Stomach (tissue), 9 donors: ENCODE measurements around the gene VIPR2. TPM values are rescaled to one million over a fixed set of nuclear protein-coding genes. Genes with fewer than 3 reads are reported as not detected.

Experiments used
- DNase-seq, 2 donors: peaks; one replicate each; pipeline versions ENCODE4 v3.0.0 to v3.0.0-alpha.2; 2013 to 2019
- H3K27ac ChIP-seq, 5 donors: fragments of 200-600 bp in 4 of 5; sonication (generic) in 4 of 5; one replicate each; pipeline ENCODE4 v1.5.1; 2013 to 2019; ENCODE audit warnings: mild to moderate bottlenecking in 1 of 5, moderate library complexity in 1 of 5
- H3K27me3 ChIP-seq, 3 donors: fragments of 200-600 bp; sonication (generic); one replicate each; pipeline ENCODE4 v1.5.1; 2017 to 2019; ENCODE audit warnings: mixed run types in 1 of 3
- H3K36me3 ChIP-seq, 4 donors: fragments of 200-600 bp; sonication (generic); 1 replicate in 3 of 4; 2 replicates in 1 of 4; pipeline ENCODE4 v1.5.1; 2016 to 2019
- H3K4me1 ChIP-seq, 4 donors: fragments of 200-600 bp; sonication (generic); one replicate each; pipeline ENCODE4 v1.5.1; 2016 to 2019
- H3K4me3 ChIP-seq, 4 donors: fragments of 200-600 bp; sonication (generic) in 3 of 4; one replicate each; pipeline ENCODE4 v1.5.1; 2016 to 2019; ENCODE audit warnings: mild to moderate bottlenecking in 1 of 4
- H3K9me3 ChIP-seq, 4 donors: fragments of 200-600 bp; sonication (generic); one replicate each; pipeline ENCODE4 v1.5.1; 2016 to 2019
- EP300 ChIP-seq: sonication (generic); formaldehyde crosslinking; IDR thresholded peaks from one replicate; pipeline ENCODE4 v1.6.1; 2017; ENCODE audit warnings: antibody characterized with exemption
- POLR2A ChIP-seq, 4 donors: fragments of 450-650 bp; IDR thresholded peaks; one replicate each; pipeline ENCODE4 v1.6.1; 2016; ENCODE audit warnings: antibody characterized with exemption in 4 of 4, control low read depth in 2 of 4, mild to moderate bottlenecking in 1 of 4, moderate library complexity in 1 of 4
- POLR2AphosphoS5 ChIP-seq, 3 donors: sonication (generic); formaldehyde crosslinking; IDR thresholded peaks; one replicate each; pipeline ENCODE4 v1.6.1; 2016; ENCODE audit warnings: antibody characterized with exemption in 3 of 3
- WGBS, 5 donors: extraction: QIAGEN DNeasy Blood & Tissue Kit in 3 of 5; methylation state at CpG; one replicate each; pipeline versions ENCODE4 v1.1.5 to v1.1.7; 2013 to 2018; 5-methylcytosine and 5-hydroxymethylcytosine counted together
- intact Hi-C: fragments of 100-400 bp; cut with DNase I; formaldehyde crosslinking; loops from one replicate; pipeline ENCODE4 v1.15.1; 2023; ENCODE audit warnings: low total_unique reads
- polyA plus RNA-seq, 3 donors: library from polyadenylated mRNA; stranded (reverse); fragments of 200-250 nt; gene quantifications; one replicate each; pipeline ENCODE4 v1.2.3, GENCODE V29; 2013
- total RNA-seq, 5 donors: library from RNA; depleted of rRNA; stranded (reverse); fragments of >200 nt; gene quantifications; one replicate each; pipeline versions ENCODE4 v1.1.0 to v1.2.3, GENCODE V29; 2014 to 2016
- TF ChIP-seq, protein P1 (sequence below), 7 experiments: fragments of 450-650 bp in 4 of 7; fragments of 200-600 bp in 3 of 7; sonication (generic) in 3 of 7; IDR thresholded peaks; one replicate each; pipeline ENCODE4 v1.5.1; 2016 to 2019; ENCODE audit warnings: antibody characterized with exemption in 7 of 7, control low read depth in 2 of 7, mild to moderate bottlenecking in 1 of 7
- donor health status: healthy with polysubstance abuse.
- donor health status: Bipolar disorder and iron deficiency.
- donor health status: healthy.

The VIPR2 gene
- total and polyA plus RNA-seq, 8 donors = 1.2 to 25.4 (median 4.6) TPM

DNA sequence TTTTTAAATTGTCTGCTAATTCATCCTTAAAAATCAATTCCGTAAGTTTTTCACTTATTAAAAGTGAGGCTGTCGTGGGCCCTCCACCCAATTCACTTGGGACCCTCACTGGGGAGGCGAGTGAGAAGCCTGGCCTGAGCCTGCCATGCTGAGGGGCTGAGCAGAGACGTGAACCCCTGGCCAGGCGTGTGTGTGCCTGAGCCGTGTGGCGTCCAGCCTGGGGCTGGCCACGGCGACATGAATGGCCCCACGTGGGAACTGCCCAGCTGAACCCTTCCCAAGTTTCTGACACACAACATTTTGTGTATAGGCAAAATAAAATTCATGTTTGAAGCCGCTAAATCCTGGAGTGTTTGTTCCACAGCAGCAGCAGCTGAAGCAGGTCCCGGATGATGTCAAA, 13.0 kb upstream of the VIPR2 start:
- intact Hi-C loops = no loop called here
- H3K27ac ChIP-seq = no peak overlapping the region
- WGBS, 5 donors = 81 to 88% (median 85%) methylated on average over 12 of the region's 12 CpGs
- no peak for DNase-seq
- H3K4me3 ChIP-seq = no peak overlapping the region
- no peaks in the 10 kb centered on the region for H3K4me1 ChIP-seq
- no peak for TF ChIP-seq EP300
- TF ChIP-seq POLR2AphosphoS5 (IDR thresholded peaks at IDR 0.05) = no peak
- TF ChIP-seq POLR2A (IDR thresholded peaks at IDR 0.05) = no peak
- TF ChIP-seq, protein P1, sequence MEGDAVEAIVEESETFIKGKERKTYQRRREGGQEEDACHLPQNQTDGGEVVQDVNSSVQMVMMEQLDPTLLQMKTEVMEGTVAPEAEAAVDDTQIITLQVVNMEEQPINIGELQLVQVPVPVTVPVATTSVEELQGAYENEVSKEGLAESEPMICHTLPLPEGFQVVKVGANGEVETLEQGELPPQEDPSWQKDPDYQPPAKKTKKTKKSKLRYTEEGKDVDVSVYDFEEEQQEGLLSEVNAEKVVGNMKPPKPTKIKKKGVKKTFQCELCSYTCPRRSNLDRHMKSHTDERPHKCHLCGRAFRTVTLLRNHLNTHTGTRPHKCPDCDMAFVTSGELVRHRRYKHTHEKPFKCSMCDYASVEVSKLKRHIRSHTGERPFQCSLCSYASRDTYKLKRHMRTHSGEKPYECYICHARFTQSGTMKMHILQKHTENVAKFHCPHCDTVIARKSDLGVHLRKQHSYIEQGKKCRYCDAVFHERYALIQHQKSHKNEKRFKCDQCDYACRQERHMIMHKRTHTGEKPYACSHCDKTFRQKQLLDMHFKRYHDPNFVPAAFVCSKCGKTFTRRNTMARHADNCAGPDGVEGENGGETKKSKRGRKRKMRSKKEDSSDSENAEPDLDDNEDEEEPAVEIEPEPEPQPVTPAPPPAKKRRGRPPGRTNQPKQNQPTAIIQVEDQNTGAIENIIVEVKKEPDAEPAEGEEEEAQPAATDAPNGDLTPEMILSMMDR (IDR thresholded peaks at IDR 0.05) = no peak
- no peaks in the 10 kb centered on the region for H3K9me3 ChIP-seq
- no peaks in the 10 kb centered on the region for H3K36me3 ChIP-seq
- no peaks in the 10 kb centered on the region for H3K27me3 ChIP-seq

DNA sequence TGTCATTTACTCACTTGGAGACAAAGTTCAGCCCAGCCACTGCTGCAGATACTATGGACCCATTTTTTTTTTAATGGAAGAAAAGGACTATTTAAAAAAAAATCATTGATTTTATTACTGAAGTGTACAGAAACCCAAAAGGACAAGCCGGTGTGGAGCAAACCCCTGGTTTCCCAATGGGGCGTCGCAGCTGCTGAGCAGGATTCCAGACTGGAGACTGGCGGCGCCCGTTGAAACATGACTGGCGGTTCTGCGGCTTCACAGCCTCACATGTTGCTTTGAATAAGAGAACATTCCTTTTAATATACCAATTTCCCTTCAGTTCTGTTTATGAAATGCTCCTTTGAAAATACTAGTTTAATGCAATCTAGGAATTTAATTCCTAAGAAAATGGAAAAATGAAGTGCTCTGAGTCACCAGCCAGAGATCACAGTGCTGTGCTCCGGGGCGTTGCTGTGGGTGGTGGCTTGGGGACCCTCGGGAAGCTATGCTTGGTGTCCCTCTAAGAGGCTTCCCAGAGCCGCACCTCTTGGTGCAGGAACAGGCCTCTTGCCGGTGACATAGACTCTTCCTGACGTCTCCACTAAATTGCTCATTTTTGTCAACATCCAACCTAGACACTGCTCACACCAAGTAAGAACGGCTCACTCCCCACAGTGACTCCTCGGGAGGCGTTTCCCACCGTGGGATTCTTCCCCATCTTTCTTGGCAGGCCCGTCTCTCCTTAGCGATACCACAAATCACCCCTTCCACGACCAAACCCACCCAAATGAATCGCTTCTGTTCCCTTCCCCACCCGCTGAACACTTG, 12.0 kb upstream of the VIPR2 start:
- Histone ChIP-seq H3K27ac (no peak overlapping the region), H3K4me3 (no peak overlapping the region), H3K27me3 (no peaks in the 10 kb centered on the region), H3K36me3 (no peaks in the 10 kb centered on the region), H3K4me1 (no peaks in the 10 kb centered on the region), H3K9me3 (no peaks in the 10 kb centered on the region)
- intact Hi-C loops = no loop called here
- no peak for TF ChIP-seq POLR2A (IDR thresholded peaks at IDR 0.05)
- TF ChIP-seq POLR2AphosphoS5 (IDR thresholded peaks at IDR 0.05) = no peak
- no peak for TF ChIP-seq EP300
- TF ChIP-seq, protein P1 (IDR thresholded peaks at IDR 0.05) = no peak
- 89 to 91% (median 90%) methylated on average over 23 of the region's 23 CpGs for WGBS, 5 donors
- no peak for DNase-seq

DNA sequence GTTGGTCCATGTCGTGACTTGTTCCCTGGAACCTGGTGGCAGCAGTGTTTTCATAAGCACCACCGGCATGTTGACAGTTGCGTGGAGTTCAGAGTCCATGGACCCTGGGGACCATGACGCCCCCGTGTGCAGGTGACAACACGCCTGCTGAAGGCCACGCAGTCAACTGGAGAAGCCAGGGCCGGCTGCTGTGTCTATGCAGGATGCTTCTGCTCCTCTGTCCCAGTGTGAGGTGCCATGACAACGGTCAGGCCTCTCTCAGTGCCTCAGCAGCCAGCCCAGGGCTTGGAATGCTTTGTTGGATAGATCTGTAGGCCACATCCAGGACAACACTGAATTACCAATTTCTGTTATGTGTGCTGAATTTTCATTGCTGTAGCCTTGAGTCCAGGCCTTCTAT, 10.7 kb upstream of the VIPR2 start:
- Histone ChIP-seq H3K27me3 (no peaks in the 10 kb centered on the region), H3K9me3 (no peaks in the 10 kb centered on the region), H3K36me3 (no peaks in the 10 kb centered on the region), H3K4me3 (no peak overlapping the region), H3K27ac (no peak overlapping the region), H3K4me1 (no peaks in the 10 kb centered on the region)
- no peak for TF ChIP-seq EP300
- no peak for TF ChIP-seq POLR2A (IDR thresholded peaks at IDR 0.05)
- TF ChIP-seq, protein P1 (IDR thresholded peaks at IDR 0.05) = no peak
- no peak for TF ChIP-seq POLR2AphosphoS5 (IDR thresholded peaks at IDR 0.05)
- intact Hi-C loops = no loop called here
- no peak for DNase-seq
- 69 to 76% (median 75%) methylated on average over 9 of the region's 9 CpGs for WGBS, 5 donors

DNA sequence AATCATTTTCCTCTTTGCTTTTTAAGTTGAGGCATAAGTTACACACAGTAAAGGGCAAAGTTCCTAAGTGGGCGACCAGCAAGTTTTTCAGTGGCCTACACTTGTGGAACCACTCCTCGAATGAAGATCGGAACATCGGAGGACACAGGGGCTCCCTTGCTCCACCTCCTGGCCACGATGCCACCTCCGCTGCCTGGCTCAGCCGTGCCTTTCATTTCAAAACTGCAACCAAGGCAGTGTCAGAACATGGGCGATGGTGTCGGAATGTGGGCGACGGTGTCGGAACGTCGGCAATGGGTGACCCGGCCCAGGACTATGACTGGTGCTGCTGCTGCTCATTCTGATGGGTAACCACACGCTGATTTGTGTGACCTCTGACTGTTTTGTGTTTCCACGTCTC, 9.6 kb upstream of the VIPR2 start:
- TF ChIP-seq EP300 (no peak), POLR2A (IDR thresholded peaks at IDR 0.05) (no peak), POLR2AphosphoS5 (IDR thresholded peaks at IDR 0.05) (no peak)
- TF ChIP-seq, protein P1 (IDR thresholded peaks at IDR 0.05) = no peak
- WGBS, 5 donors = 84 to 87% (median 85%) methylated on average over 17 of the region's 17 CpGs
- intact Hi-C loops = no loop called here
- H3K4me1 ChIP-seq = no peaks in the 10 kb centered on the region
- H3K9me3 ChIP-seq = no peaks in the 10 kb centered on the region
- H3K36me3 ChIP-seq = no peaks in the 10 kb centered on the region
- no peaks in the 10 kb centered on the region for H3K27me3 ChIP-seq
- H3K4me3 ChIP-seq = no peak overlapping the region
- no peak for DNase-seq
- H3K27ac ChIP-seq = no peak overlapping the region
